ENCODE results near the gene RCSD1.

The RCSD1 gene

DNA sequence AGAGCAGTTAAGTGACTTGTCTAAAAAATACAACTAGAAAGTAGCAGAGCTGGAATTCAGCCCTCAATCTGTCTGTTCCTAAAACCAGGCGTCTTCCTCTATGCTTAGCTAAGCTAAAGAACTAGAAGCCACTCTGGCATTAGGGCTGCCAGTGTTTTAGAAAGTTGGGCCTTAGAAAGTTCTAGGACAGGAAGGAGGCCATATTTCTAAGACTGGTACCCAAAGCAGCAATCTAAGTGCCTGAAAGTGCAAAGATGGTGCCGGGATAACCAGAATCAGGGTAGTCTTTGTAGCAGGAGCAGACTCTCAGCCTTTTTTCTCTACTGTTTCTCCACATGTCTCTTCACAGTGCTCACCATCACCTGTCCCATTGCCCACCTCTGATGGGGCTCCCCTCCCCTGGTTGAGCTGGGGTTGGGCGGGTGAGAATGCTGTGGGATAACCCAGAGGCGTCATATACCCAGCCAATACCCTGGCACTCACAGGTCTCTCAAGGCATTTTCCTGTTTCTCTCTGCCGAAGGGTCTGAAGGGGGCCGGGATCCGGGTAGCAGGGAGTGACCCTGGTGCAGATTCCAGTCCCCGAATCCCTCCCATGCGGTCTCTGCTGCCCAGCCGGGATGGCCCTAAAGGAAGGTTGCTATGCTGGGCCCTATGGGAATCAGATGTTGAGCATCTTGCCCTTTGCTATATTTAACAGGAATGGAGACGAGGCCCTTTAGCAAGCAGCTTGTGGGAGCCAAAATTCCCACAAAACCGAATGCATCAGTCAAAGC is 1.1 kb upstream of the RCSD1 start:
- no peak for ATAC-seq

GRCh38 chr1:167630568-167631385 is 745 bp downstream of the RCSD1 start:
- peaks cover 80% of the 10 kb centered on the region for H3K4me1 Mint-ChIP-seq
- H3K4me3 Mint-ChIP-seq = peak overlapping the region; percentile 93
- peak overlapping the region; percentile 92 for H3K27ac Mint-ChIP-seq
- H3K36me3 Mint-ChIP-seq = peaks cover 15% of the 10 kb centered on the region
- peak; percentile 22 for ATAC-seq
- no peaks in the 10 kb centered on the region for H3K9me3 Mint-ChIP-seq
- H3K27me3 Mint-ChIP-seq = no peaks in the 10 kb centered on the region

More for the DNA sequence above, 1.1 kb upstream of the RCSD1 start:
- peaks cover 78% of the 10 kb centered on the region for H3K4me1 Mint-ChIP-seq
- H3K27me3 Mint-ChIP-seq = no peaks in the 10 kb centered on the region
- no peaks in the 10 kb centered on the region for H3K9me3 Mint-ChIP-seq
- H3K27ac Mint-ChIP-seq = peak overlapping the region; percentile 92
- H3K4me3 Mint-ChIP-seq = peak overlapping the region; percentile 88
- H3K36me3 Mint-ChIP-seq = peaks cover 10% of the 10 kb centered on the region

DNA sequence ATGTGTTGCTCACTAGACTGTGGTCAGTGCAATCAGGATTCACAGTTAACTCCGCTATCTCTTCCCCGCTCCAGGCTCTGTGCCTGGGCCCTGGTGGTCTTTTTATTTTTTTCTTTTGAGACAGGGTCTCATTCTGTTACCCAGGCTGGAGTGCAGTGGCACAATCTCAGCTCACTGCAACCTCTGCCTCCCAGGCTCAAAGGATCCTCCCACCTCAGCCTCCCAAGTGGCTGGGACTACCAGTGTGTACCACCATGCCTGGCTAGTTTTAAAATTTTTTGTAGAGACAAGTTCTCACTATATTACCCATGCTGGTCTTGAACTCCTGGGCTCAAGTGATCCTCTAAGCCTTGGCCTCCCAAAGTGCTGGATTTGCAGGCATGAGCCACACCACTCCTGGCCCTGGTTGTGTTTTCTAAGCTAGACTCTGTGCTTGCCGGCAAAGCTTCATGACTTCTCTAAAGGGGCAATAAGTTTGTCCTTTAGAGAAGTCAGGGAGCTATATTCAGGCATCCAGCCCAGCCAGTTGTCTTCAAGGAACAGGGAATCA is 1.4 kb downstream of the RCSD1 start:
- Mint-ChIP-seq H3K36me3 (peaks cover 15% of the 10 kb centered on the region), H3K4me3 (peak overlapping the region; percentile 93), H3K9me3 (no peaks in the 10 kb centered on the region)

GRCh38 chr1:167631936-167632614 is 2.0 kb downstream of the RCSD1 start:
- Mint-ChIP-seq H3K4me1 (peaks cover 89% of the 10 kb centered on the region), H3K4me3 (peak overlapping the region; percentile 93), H3K36me3 (peaks cover 15% of the 10 kb centered on the region), H3K9me3 (no peaks in the 10 kb centered on the region), H3K27ac (peak overlapping the region; percentile 92), H3K27me3 (no peaks in the 10 kb centered on the region)
- peak; percentile 40 for ATAC-seq

More for the DNA sequence above, 1.4 kb downstream of the RCSD1 start:
- Mint-ChIP-seq H3K27me3 (no peaks in the 10 kb centered on the region), H3K4me1 (peaks cover 83% of the 10 kb centered on the region), H3K27ac (peak overlapping the region; percentile 92)
- no peak for ATAC-seq

DNA sequence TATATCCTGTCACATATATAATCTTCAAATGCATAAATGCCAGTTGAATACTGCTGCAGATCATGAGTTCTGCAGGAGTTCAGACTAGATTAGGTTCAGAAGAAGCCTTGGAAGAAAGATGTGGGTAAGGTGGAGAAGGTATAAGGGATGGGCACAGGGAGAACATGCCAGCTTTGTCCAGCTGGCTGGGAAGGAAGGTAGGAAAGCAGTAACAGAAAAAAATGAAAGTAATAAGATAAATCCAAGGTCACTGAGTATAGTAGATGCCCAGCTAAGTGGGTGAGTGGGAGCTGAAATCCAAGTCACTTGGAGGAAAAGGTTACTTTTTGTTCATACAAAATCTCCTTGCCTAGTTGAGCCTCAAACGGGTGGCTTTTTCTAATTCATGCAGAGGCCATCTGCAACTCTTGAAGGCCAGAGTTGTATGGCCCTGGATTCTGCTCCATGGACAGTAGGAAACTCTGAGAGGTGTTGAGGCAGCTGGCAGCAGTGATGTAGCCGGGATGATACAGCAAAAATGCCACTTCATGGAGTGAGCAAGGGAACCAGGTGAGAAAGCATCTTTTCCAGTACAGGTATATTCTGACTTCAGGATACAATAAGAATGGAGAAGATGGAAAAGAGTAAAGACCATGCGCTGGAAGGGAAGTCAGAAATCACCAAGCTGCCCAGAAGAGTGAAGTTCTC is 3.4 kb downstream of the RCSD1 start:
- Mint-ChIP-seq H3K36me3 (peaks cover 15% of the 10 kb centered on the region), H3K4me3 (peak overlapping the region; percentile 68), H3K9me3 (no peaks in the 10 kb centered on the region), H3K4me1 (peaks cover 90% of the 10 kb centered on the region), H3K27me3 (no peaks in the 10 kb centered on the region), H3K27ac (peak overlapping the region; percentile 92)
- no peak for ATAC-seq

GRCh38 chr1:167634435-167634834 is 4.4 kb downstream of the RCSD1 start:
- peak overlapping the region; percentile 92 for H3K27ac Mint-ChIP-seq
- H3K36me3 Mint-ChIP-seq = peaks cover 15% of the 10 kb centered on the region
- H3K27me3 Mint-ChIP-seq = no peaks in the 10 kb centered on the region
- ATAC-seq = no peak
- H3K4me1 Mint-ChIP-seq = peaks cover 85% of the 10 kb centered on the region
- no peaks in the 10 kb centered on the region for H3K9me3 Mint-ChIP-seq
- peak overlapping the region; percentile 13 for H3K4me3 Mint-ChIP-seq

DNA sequence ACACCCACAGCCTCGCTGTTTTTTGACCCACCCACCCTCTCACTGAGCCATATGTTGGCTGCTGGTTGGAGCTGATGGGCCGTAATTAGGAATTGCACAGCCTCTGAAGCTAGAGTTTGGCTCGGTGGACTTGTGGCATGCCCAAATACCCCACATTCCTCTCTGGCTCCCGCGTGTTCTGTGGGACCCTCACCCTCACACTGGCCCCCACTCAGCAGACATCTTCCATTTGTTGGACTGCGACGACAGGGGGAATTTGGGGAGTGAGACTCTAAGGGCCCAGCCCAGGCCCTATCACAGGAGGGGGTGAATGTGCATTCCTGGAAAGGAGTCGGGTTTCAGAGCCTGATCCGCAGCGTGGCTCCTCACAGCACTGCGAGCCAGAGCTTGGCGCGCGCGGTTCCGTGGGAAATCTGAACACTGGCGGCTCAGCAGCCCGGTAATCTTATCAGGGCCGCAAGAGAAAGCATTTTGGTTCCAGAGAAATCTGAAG is 5.2 kb downstream of the RCSD1 start:
- H3K4me1 Mint-ChIP-seq = peaks cover 87% of the 10 kb centered on the region

GRCh38 chr1:167635941-167636340 is 5.9 kb downstream of the RCSD1 start:
- Mint-ChIP-seq H3K4me1 (peaks cover 92% of the 10 kb centered on the region), H3K27me3 (no peaks in the 10 kb centered on the region), H3K36me3 (peaks cover 22% of the 10 kb centered on the region), H3K4me3 (no peak overlapping the region), H3K9me3 (no peaks in the 10 kb centered on the region), H3K27ac (peak overlapping the region; percentile 59)
- no peak for ATAC-seq

More for the DNA sequence above, 5.2 kb downstream of the RCSD1 start:
- H3K4me3 Mint-ChIP-seq = no peak overlapping the region
- no peaks in the 10 kb centered on the region for H3K9me3 Mint-ChIP-seq
- H3K27ac Mint-ChIP-seq = peak overlapping the region; percentile 92
- no peak for ATAC-seq
- no peaks in the 10 kb centered on the region for H3K27me3 Mint-ChIP-seq
- peaks cover 16% of the 10 kb centered on the region for H3K36me3 Mint-ChIP-seq

- no peak for ATAC-seq
- peaks cover 92% of the 10 kb centered on the region for H3K4me1 Mint-ChIP-seq
- H3K36me3 Mint-ChIP-seq = peaks cover 32% of the 10 kb centered on the region
- peak overlapping the region; percentile 56 for H3K4me3 Mint-ChIP-seq
- peak overlapping the region; percentile 59 for H3K27ac Mint-ChIP-seq
- H3K9me3 Mint-ChIP-seq = no peaks in the 10 kb centered on the region
- no peaks in the 10 kb centered on the region for H3K27me3 Mint-ChIP-seq
These were observed 8.0 kb downstream of the RCSD1 start for GRCh38 chr1:167638064-167638463.

GRCh38 chr1:167640051-167640450 is 10.0 kb downstream of the RCSD1 start:
- Mint-ChIP-seq H3K4me1 (peaks cover 92% of the 10 kb centered on the region), H3K27ac (peak overlapping the region; percentile 75), H3K36me3 (peaks cover 29% of the 10 kb centered on the region), H3K4me3 (no peak overlapping the region), H3K9me3 (no peaks in the 10 kb centered on the region), H3K27me3 (no peaks in the 10 kb centered on the region)
- no peak for ATAC-seq

- Mint-ChIP-seq H3K9me3 (no peaks in the 10 kb centered on the region), H3K36me3 (peaks cover 41% of the 10 kb centered on the region), H3K27ac (peak overlapping the region; percentile 75), H3K27me3 (no peaks in the 10 kb centered on the region), H3K4me1 (peaks cover 94% of the 10 kb centered on the region), H3K4me3 (no peak overlapping the region)
- no peak for ATAC-seq
These were observed 11.9 kb downstream of the RCSD1 start for GRCh38 chr1:167641786-167642500.

DNA sequence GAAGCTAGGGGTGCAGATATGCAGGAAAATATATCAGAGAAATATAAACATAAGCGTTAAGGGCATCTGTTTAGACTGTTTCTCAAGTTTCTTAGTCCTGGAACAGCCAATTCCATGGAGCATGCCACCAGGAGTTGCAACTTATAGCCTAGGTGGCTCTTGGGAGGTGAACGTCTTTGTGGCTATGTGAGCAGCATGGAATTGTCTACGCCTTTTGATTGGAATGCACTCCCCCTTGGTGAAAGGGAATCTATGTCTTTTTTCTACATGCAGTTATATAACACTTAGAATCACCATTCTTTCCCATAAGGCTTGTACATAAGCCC is 12.4 kb downstream of the RCSD1 start:
- peak overlapping the region; percentile 75 for H3K27ac Mint-ChIP-seq
- no peak for ATAC-seq
- H3K9me3 Mint-ChIP-seq = no peaks in the 10 kb centered on the region
- H3K36me3 Mint-ChIP-seq = peaks cover 41% of the 10 kb centered on the region
- no peak overlapping the region for H3K4me3 Mint-ChIP-seq
- no peaks in the 10 kb centered on the region for H3K27me3 Mint-ChIP-seq
- H3K4me1 Mint-ChIP-seq = peaks cover 90% of the 10 kb centered on the region

GRCh38 chr1:167643441-167643840 is 13.4 kb downstream of the RCSD1 start:
- Mint-ChIP-seq H3K4me3 (no peak overlapping the region), H3K27ac (peak overlapping the region; percentile 75), H3K4me1 (peaks cover 87% of the 10 kb centered on the region), H3K9me3 (no peaks in the 10 kb centered on the region), H3K36me3 (peaks cover 45% of the 10 kb centered on the region), H3K27me3 (no peaks in the 10 kb centered on the region)
- ATAC-seq = no peak

GRCh38 chr1:167644551-167644950 is 14.5 kb downstream of the RCSD1 start:
- Mint-ChIP-seq H3K27me3 (no peaks in the 10 kb centered on the region), H3K27ac (peak overlapping the region; percentile 75), H3K4me1 (peaks cover 93% of the 10 kb centered on the region), H3K9me3 (no peaks in the 10 kb centered on the region), H3K36me3 (peaks cover 48% of the 10 kb centered on the region), H3K4me3 (no peak overlapping the region)
- no peak for ATAC-seq
